Stimulated activated naive CD4-positive, alpha-beta T cell treated with Interleukin-2 at 50 U/mL for 16 hours (primary cell): ENCODE data around the gene TBX5.

Source experiments
- DNase-seq: peaks from one replicate; lab custom pipeline; 2025; lab: John Stamatoyannopoulos, UW

TBX5 gene

GRCh38 chr12:114405519-114406271 is at the start of gene TBX5:
TBX5 (minus strand) TSS chr12:114406144; CDS start chr12:114403898, 2,246 bp downstream.
- DNase-seq: no peak

GRCh38 chr12:114451657-114452056 is 45.7 kb upstream of the TBX5 start:
- no peak for DNase-seq

- no peak for DNase-seq
Observed at GRCh38 chr12:114450515-114451300, 44.8 kb upstream of the TBX5 start.

GRCh38 chr12:114450019-114450418 is 44.1 kb upstream of the TBX5 start:
- no peak for DNase-seq

GRCh38 chr12:114448618-114448933 is 42.6 kb upstream of the TBX5 start:
- DNase-seq: no peak

DNA sequence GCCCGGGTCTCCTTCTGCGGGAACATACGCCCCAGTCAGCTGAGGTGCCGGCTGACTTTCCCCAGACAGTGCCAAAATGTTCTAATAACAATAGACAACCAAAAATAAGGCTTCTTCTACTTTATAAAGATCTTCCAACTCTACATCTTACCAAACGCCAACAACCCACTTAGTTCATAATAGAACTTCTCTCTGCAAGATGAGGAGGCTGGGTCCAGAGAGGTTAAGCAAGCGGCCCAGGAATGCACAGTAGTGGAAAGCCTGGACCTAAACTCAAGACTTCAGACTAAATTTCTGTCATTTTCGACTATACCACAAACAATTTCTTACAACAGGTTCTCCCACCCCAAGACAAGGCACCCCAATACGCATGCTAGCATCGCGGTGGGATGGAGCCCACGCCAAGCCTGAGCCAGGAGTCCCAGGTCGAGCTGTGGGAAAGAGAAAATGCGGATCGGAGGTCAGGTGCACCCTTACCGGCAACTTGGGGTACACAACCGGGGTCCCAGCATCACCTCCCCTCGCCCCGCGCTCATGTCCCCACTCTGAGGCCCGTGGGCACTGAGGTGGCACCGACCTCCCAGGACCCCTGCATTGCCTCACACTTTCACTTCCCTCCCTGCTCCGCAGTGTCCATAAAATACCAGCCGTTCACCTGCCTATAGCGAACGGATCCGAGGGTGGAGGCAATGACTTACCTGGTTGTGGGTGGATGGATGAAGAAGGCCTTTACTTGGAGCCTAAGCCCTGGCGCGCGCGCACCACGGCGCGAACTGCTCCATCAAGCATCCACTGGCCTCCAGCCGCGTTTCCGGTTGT is 42.1 kb upstream of the TBX5 start:
- DNase-seq: no peak

- DNase-seq: no peak
Observed at GRCh38 chr12:114447274-114447716, 41.4 kb upstream of the TBX5 start.

DNA sequence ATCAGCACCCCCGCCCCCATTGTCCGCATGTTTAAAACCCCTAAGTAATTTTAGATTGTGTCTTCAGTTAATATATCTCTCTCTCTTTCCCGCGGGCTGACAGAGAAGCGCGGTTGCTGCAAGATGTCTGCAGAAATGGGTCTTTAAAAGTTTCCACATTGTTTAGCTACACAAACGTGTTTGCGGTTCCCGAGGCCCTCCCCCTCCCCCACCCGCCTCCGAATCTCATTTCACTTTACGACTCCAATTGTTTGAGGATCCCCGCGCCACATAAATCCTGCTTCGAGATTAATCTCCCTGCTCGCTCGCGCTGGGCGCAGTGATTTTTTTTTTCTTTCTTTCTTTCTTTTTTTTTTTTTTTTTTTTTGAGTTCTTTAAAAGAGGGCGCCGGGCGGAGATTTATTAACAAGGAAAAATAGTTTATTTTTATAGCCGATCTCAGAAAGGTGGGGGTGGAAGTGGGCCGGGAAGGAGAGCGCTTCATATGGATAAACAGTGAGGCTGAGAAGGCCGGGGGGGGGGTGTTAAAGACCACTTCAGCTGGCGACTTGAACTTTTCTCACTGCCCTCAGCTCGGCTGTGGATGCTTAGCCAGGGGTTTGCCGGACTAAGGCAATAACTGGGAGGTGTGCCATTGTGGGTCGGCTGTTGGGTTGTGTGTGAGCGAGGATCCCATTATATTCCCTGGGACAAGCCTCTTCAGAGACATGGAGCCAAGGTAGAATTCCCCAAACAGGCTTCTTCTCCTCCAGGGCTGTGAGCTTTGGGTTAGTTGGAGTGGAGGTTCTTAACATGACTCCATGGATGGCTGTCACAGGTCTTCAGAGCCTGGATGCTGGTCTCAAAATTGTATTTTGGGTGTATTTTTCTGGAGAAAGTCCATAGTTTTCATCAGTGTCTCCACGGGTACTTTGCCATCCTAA is 39.7 kb upstream of the TBX5 start:
- DNase-seq: no peak

GRCh38 chr12:114444422-114445279 is 38.7 kb upstream of the TBX5 start:
- no peak for DNase-seq

DNA sequence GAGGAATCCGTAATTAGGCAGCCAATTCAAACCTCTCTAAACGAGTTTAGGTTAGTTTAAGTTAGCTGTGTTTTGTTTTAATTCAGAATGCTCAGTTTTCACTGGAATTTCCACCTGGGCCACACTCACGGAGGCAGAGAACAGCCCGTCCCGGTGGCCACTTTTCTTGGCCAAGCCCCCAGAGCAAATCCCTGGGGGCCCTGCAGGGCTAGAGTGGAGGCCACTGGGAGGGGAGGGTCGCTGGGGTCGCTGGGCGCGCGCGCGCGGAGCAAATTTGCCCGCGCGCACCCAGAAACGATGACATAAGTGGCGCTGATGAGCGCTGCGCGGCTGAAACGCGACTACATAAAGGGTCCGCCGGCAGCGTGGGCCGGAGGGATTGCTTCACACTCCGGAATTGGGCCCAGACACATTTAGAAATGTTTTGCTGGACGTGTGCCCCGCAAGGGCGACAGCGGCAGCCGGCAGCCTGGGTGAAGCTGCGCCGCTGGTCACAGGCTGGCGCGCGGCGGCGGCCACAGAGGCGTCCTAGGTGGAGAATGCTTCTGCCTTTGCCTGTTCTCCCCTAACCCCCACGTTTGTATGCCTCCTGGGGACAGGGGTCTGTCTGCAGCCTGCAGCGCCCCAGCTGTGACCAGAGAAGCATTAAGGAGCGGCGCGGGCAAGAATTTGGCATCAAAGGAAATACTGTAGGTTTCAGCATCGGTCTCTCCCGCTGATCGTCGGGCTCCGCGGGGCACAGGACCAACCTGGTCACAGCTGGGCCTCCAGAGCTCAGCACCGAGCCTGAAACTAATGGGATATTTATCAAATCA is 37.9 kb upstream of the TBX5 start:
- DNase-seq: no peak

DNA sequence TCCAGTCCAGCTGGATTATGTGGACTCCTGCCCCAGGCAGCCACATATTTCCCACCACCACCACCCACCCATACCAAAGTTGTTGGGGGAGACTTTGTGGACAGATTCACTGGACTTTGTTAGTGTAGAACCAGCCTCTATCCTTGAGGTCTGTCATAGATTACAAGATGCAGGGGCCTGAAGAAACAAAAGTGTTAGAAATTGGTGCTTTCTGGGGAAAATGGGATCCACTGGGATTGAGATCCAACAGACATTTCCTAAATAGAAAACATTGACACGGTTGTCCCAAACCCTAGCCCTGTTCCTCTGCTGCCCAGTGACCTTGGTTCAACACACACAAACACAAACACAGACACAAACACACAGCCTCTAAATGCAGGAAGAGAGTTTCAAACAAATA is 36.6 kb upstream of the TBX5 start:
- no peak for DNase-seq

DNA sequence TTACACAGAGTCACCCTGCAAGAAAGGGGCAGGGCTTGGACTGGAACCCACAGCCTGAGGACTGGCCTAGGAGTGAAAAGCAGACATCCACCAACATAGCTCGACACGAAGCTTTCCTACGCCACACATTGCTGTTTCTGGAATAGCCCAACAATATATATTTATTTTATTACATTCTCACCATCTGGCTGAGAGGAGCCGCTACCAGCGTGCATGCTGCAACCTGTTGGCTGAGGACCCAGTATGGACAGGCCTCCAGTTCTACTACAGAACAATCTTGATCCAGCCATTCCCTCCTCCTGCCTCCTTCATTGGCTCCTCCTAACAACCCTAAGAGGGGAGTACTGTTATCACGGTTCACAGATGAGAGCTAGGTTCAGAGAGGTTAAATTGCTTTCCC is 35.6 kb upstream of the TBX5 start:
- DNase-seq: no peak

DNA sequence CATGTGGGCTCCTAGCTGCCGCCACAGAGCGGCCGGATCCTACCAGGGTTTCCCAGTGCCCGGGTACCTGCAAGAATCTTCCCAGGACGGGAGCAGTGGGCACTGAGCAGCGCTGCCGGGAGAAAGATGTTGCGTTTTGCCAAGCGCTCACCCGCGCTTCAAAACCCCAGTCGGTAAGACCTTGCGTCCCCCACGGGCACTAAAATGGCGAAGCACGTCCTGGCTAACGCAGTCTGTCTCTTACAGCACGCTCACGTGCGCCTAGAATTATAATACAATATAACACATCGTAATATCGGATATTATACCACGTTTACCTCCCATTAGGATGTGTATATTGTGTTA is 35.1 kb upstream of the TBX5 start:
- DNase-seq: no peak

GRCh38 chr12:114440270-114441038 is 34.5 kb upstream of the TBX5 start:
- DNase-seq: no peak

GRCh38 chr12:114439817-114440216 is 33.9 kb upstream of the TBX5 start:
- no peak for DNase-seq

DNA sequence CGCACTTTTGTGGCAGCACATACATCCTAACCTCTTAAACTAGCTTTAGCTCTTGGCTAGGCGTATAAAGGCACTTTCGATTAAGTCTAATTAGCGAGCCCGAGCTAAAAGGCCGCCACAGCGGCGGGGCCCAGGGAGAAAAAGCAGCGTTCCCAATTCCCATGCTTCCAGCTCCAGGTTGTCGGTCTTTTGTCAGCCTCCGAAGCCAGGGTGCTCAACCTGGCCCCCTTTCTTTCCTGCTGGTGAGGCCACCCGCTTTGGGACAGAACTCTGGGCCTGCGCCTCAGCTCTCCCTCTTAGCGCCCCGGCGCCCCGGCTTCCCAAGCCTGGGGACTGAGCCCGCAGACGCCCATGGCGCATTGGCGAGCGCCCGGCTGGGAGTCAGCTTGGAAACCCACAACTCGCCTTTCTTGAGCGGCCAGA is 33.3 kb upstream of the TBX5 start:
- no peak for DNase-seq

DNA sequence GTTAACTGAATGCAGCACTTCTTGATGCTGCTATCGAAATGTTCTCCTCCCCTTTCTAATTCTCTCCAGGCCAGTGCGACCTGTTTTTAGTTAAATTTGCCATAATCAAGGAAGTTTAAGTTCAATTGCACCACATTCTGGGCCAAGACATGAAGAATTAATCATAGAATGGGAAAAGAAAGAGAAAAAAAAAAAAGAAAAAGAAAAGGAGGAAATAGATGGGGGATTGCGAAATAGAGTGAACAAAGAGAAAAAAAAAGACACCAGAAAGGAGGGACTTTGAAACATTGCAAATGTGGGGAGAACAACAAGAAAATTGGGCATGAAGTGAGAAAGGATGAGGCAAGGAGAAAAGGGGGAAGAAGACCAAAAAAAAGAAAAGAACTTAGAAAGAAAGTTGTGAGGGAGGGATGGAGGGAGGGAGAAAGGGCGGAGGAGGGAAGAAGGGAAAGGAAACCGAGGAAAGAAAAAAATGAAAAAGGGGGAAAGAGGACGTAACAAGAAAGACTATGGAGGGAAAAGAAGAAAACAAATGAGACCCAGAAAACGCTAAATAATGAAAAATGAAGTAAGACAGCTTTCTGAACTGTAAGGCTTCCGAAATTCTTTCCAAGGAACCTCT is 32.8 kb upstream of the TBX5 start:
- DNase-seq: no peak

DNA sequence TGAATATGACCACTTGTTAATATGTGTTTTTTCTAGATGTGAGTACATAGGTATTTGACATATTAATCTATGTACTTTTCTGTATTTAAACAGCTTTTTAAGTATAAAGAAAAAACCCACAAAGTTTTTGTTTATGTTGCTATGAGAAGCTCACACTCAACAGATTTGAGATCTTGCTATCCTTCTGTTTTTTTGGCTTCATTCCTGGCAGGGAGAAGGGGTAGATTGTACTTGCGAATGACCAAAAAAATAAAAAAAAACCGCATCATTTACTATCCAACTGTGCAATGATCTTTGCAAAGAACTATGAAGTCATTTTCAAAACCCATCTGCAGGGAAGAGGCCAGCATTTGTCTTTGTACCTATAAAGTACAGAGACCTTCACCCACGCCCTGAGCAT is 28.4 kb upstream of the TBX5 start:
- DNase-seq: no peak

DNA sequence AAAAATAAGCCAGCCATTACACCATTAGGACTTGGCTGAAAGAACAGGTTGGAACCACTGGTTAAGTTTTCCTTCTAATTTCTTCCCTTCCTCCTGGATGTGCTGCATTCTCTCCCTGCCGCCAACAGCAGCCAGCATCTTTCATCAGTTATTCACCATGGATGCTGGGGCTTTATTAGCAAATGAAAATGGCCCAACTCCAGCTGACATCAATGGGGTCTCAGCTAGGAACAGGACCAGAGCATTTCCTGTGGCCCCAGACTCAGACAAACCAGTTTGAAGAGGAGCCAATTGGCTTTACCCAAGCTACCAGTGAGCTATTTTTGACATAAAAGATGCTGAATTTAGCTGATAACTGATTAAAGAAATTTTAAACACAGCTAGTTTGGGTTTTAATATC is 26.0 kb upstream of the TBX5 start:
- no peak for DNase-seq
